ENCODE data around the gene DELE1.

Gene DELE1

DNA sequence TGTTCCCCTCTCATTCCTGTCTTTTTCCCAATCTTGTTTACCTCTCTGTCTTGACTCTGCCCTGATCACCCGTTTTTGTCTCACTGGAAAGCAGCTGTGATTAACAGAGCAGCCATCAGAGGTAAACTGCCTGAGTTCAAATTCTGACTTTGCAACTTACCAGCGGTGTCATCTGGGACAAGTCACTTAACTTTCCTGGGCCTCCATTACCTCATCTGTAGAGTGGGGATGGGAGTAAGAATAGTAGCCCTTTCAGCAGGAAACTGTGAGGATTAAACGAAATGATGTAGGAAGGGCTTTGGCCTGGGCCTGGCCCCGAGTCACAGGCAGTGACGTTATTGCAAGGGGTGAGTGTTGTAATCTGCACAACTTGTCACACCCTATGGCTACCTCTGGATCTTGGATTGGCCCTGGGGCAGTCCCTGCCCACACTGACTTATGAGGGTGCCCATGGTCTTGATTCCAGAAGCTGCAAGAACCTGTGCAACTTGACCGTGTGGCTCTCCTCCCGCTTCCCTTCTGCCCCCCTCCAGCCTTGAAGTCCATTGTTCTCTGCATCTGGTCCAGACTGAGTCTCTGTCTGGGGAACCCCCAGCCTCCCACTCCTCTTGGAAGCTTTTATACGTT lies 35.0 kb downstream of the DELE1 start:
- no peak for DNase-seq

DNA sequence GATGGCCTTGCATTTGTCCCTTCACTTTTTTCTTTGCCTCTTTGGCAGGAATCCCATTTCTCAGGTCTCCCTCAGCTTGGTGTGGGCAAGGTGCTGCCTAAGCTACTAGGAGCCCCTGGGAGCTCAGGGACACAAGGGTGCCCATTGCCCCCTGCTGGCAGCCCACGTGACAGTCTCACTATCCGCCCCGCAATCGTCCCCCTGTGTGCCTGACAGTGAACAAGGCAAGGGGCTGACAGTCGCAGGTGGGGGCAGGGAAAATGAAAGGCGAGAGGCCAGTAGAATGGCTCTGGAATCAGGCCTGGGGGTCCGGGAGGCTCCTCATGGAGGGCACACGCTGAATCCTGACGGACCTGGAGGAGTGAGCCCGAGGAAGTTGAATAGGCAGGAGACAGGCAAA lies 36.3 kb downstream of the DELE1 start:
- peak; percentile 64 for DNase-seq

DNA sequence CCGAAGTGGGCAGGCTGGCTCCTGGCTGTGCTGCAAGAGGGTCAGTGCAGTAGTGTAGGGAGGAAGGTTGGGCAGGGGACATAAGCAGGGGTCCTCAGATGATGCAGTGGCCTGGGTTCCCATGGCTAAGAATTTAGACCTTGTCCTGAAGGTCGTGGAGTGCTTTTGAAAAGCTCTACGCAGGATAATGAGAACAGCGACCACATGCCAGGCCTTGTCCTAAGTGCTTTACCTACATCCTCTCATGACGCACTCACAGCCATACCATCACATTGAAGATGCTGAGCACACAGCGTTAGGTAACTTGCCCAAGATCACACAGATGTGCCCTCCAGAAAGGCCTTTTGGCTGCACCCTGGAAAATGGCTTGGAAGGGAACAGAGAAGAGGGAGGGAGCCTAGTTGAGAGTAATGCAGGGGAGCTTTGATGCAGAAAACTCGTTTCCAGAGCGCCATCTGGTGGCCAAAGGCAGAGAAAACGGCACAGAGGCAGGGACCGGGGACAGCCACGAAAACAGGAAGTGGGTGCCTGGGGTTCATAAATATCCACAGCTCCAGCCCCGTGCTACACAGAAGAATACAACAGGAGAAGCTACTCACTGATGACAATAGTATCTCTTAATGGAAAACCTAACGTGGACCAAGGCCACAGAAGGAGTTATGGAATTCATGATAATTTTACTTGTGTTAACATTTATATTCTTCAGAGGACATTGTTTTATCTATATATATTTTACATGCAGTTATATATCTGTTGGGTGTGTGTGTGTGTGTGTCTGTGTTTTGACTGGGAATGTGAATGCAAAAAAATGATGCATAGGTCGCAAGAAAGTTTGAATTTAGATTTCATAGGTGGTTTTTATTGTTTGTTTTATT lies 37.0 kb downstream of the DELE1 start:
- peak; percentile 97 for DNase-seq

DNA sequence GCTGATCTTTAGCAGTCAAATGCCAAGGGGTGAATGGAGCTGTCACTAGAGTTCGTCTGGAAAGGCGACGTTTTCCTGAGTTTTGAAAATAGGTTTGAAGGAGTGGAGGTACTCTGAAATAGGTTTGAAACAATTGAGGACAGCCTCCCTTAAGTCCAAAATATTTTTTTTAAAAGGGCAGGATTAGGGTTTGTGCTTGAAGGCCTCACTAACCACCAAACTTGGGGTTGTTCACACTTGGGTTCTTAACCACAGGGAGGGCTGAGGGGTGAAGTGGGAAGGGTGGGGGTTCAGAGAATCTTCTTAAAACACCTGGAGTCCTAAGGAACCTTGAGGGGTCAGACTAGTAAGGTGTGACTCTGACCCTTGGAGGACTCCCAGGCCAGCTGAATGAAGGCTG lies 37.8 kb downstream of the DELE1 start:
- no peak for DNase-seq

DNA sequence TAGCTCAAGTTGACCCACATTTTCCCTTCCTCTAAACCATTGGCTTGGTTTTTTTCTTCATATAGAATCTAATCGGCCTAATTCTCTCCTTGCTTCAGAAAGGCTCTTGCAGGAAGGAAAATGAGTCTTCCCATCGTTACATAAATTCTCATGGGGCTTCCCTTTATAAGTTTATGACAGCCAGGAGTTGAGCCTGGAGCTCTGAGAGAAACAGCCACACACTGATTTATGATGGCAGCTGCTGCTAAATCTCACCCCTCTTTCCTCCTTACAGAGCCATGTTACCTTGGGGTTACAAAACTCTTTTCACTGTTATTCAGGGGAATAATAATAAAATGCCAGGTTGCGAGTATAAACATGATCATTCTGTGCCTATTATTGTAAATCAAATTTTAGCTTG lies 40.0 kb downstream of the DELE1 start:
- DNase-seq, result no peak

DNA sequence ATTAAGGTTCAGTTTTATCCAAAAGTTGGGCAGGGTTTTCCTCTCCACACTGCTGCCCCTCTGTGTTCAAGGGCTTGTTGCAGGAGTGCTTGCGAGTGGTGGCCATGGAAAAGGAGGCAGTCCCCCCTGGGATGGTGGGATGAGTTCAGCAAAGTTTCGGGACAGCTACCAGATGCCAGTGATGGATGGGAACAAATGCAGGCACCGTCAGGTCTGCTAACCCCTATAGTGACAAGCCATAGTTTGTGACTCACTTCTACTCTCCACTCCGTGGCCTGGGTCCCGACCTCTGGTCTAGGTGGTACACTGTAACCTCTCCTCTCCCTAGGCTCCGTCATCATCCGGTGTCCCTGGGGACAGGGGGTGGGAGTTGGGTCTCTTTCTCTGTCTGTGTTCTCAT lies 41.4 kb downstream of the DELE1 start:
- no peak for DNase-seq

DNA sequence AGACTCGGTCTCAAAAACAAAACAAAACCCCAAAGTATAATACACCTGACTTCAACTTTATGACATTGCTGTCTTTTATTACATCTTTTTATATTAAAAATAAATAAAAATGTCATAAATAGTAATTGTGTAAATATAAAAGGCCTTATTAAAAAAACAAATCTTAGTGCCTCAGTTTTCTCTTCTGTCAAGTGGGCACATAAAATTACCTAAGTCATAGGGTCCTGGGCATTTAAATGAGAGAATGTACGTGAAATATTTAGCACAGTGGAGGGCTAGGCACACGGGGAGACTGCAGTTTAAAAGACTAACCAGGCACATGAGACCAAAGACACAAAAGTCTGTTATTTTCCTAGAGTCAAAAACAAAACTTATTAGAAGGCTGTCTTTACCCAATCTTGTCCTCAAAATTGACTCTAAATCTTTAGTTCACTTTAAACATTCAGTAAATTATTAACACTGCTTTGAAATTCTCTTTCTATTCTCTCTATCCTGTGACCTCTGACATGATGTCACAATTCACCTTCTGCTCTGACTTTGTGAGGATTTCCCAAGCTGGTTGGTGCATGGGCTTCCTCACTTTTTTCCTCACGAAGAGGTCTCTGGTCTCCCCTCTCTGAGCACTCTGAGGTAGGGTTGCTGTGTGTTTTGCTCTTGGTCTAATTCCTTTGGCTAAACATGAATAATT lies 42.7 kb downstream of the DELE1 start:
- DNase-seq, result no peak

DNA sequence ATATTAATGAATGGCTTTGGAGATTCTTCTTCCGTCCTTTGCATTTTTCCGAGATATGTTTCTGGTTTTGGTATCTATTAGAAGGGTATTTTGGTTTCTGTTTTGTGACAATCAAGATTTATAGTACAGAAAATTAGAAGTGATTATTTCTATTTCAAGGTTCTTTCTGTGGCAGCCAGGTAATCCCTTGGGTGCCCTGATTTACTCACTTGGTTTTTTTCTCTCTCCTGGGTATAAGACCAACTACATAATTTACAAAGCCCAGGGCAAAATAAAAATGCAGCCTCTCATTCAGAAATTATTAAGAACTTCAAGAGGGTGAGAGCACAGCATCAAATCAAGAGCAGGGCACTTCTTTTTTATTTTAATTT lies 43.3 kb downstream of the DELE1 start:
- DNase-seq, result no peak

DNA sequence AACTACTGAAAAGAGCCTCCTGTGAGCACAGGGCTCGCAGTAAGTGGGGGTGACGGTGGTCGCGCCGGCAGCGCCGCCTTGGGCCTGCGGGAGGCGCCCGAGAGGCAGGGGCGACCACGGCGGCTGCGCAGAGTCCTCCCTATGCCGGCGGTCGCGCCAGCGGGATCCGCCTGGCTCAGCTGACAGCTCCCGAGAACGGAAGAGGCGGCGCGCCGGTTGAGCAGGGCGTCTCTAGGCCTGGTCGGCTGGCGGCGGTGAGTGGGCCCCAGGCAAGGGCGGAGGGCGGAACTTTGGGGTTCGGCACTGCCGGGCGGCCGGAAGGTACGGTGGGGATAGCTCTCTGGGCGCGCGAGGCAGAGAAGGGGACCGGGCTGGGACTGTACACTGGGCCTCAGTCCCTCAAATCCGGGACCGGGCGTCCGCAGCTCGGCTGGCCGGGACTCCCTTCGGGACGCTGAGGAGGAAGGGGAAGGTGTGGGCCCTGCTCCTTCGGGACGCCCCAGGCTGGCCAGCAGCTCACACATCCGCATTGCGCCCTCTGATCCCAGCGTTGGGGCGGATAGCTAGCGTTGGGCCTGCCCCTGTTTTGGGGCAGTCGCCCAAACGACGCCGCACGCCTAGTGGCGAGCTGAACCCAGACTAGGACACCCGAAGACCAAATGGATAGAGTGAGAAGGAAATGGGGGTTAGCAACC lies 45.4 kb downstream of the DELE1 start, which contains the start of gene RNF14:
TSS of gene RNF14 (plus strand) at position 192 of the 695 bp plus-strand sequence. CDS start 4,484 bp downstream, outside the sequence.
- peak; percentile 98 for DNase-seq

DNA sequence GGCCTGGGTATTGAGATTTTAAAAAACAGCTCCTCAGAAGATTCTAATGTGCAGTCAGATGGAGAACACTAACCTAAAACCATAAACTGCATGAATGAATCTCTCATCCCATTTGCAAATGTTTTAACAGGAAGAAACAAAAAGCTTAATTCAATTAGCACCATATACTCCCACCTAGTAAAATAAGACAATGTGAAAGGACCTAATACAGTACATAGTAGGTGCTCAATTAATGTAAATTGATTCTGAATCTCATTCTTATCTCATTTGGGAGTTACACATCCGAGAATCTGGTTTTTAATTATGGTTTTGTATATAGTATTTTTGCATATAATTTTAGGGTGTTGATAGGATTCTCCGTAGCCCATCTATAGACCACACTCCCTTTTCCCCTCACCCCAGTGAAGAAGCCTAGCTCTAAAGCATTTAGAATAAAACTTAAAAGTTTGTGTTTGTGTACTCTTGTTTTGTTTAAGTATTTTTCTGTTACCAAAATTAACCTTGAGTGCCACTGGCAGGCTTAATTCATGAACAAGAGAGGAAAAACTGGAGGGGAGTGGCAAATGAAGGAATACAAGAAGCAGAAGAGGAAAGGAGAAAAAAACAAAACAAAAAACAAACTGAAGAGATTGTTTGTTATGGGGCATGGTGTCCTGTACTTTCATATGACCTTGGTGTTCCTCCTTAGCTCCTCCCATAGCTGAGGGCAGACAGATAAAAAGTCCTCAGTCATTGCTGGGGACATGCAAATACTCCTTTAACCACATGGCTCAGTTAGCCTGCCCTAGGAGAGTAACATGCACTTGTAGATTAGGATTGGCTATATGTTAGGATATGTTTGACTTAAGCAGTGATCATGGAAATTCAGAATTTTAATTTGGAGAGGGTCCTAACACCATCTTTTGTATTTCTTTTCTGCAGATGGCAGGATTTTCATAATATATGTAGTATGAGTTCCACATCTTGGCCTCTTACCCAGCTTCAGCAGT lies 46.4 kb downstream of the DELE1 start:
- peak; percentile 95 for DNase-seq

DNA sequence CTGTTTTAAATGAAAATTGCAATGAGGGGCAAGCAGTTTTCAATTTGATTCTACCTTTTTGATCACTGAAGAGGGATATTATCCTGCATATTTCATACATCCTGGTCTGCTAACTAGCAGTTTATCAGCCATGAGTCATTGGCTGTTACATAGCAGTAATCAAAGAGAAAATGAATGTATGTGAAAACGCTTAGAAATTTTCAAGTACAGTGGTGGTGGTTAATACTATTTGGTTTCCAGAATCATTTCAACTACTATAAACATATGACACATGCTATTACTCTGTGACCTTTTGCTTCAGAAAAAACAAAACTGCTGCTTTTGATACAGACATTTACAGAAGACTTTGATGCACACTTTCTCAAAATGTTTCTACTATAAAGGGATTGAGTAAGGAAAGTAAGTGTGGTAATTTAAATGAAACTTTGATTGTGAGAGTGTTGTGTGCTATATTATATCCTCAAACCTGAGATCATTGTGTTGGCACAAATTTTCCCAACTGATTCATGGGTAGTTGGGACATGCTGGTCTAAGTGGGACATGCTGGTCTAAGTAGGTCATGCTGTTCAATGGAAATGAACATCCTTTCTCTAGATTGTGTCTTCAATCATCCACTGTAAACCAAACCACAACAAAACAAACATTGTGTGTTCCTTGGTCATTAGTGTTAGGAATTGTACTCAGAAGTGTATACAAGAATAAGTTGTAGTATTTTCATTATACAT lies 50.4 kb downstream of the DELE1 start:
- no peak for DNase-seq

DNA sequence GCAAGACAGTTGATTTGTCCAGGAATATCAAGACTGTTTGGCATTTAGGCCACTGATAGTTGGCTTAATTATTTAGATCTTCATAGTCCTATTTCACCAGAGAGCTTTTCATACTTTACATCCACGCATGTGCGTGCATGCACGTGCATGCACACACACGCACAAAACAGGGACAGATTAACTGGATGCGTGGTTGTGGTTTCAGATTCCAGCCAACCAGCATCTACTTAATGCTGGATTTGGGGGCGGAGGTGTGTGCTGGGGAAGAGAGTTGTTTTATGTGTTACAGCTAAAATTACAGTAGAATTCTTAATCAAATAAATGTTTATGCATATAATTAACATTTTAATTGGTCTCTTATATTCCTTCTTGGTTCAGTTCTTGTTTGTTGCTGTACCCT lies 52.5 kb downstream of the DELE1 start:
- DNase-seq, result no peak

DNA sequence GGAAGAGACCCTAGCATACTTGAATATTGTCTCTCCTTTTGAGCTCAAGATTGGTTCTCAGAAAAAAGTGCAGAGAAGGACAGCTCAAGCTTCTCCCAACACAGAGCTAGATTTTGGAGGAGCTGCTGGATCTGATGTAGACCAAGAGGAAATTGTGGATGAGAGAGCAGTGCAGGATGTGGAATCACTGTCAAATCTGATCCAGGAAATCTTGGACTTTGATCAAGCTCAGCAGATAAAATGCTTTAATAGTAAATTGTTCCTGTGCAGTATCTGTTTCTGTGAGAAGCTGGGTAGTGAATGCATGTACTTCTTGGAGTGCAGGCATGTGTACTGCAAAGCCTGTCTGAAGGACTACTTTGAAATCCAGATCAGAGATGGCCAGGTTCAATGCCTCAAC lies 54.7 kb downstream of the DELE1 start:
- DNase-seq, result no peak

DNA sequence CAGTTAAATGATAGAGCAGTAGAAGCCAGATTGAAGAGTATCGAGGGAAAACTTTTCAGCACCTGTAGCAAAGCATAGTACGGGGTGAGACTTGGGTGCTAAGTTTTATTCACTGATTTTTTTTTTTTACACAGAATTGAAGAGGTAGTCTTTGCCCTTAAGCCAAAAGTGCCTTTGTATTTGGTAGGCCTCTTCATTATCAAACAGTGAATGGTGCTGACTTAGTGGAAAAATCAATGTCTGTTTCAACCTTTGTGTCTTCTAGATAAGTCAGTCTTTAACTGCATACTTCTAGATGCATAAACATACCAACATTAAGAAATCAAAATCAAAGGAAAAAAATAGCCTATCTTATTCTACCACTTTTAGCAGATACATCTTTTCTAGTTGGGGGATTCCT lies 59.0 kb downstream of the DELE1 start:
- no peak for DNase-seq

DNA sequence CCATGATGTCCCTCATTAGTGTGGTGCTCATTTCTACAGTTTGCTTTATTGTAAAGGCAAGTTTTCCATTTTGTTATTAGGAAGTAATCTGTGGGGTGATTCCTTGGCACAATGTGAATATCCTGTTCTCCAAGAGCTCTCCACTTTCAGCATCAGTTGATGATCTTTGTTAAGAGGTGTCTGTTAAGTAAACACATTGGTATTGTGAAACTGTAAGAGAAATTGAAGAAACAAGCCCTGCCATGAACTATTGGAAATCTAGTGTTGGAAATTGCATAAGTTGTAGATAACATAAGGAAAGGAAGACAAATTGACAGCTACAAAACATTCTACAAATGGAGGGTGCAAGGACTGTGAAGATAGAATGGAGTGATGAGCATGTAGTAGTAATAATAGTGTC lies 62.4 kb downstream of the DELE1 start:
- no peak for DNase-seq

DNA sequence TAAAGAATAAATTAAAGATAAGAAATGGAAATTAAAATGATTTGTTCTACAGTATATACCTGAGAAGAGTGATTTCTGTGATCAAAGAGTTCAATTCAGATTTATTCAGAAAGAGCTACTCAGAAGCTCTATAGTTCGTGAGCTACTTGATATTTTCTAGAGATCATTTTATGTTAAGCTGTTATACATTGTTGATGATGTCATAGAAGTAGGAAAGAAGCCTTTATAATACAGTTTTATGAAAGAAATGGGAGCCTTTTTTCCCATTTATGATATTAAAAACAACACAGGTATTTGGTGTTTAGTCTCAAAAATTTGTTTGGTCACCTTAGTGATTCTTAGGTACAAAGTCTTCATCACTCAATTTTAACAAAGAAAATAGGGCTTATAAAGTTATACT lies 66.0 kb downstream of the DELE1 start:
- no peak for DNase-seq

Measured in hematopoietic multipotent progenitor cell treated with erythropoietin and hydrocortisone succinate and interleukin-3 and kit ligand, for 4 days (in vitro differentiated cells).